Fibroblast of skin of left quadriceps (primary cell): ENCODE data around the gene ARID1B.

Experiments
- DNase-seq, 2 experiments: peaks; one replicate each; pipeline ENCODE4 v3.0.0-alpha.2; 2013; ENCODE audit warnings: low read depth in 2 of 2

The ARID1B gene

GRCh38 chr6:157152556-157152955 lies 375.4 kb downstream of the ARID1B start:
- no peak for DNase-seq

DNA sequence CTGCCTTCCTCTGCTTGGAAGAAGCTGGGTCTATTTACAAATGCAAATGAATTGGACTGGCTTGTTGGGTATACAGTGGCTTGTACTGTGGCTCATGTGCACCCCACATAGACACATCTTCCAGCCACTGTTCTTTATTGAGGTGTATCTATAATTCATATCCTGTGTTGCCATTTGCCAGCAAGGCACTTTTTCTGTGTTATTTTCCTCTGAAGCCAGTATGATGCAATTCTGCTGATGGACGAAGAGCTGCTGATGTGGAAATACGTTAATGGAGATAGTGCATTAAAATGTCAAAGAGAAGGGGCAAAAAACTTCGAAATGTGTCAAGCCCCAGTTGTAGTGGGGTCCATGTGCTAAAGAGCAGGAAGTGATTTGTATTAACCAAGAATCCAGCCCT lies 378.6 kb downstream of the ARID1B start:
- no peak for DNase-seq

DNA sequence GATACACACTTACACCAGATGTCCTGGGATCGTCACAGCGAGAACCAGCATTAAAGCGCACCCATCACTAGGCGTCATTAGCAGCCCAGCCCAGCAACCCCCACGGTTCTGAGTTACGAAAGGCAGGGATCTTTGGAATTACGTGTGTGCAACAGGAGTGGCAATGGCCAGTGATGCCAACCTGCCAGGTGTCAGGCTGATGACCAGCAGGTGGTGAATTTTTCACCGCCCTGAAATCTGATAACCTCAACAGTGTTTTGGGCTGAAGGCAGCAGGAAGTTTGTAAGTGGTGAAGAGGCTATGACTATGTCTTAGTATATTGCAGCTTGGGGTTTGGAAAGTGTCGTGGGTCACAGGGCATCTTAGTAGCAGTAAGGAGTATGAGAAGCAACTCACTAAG lies 380.1 kb downstream of the ARID1B start:
- DNase-seq = no peak

DNA sequence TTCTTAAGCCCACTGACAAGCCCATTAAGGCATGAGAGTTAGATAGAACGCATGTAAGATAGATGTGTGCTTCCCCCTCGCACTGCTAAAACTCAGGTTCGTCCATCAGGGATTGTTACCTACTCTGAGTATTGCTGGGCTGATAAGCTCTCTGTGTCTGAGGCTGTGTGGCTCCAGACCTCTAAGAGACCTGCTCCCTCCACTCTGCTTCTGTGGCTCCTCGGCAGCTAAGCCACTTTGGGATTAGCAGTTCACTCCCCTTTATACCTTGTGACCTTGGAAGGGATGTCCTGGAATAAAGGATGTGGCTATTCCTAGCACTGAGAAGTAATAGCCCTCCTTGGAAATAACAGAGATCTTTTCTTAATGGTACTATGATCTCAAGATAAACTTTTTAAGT lies 381.3 kb downstream of the ARID1B start:
- no peak for DNase-seq

- no peak for DNase-seq
These were observed 381.7 kb downstream of the ARID1B start for GRCh38 chr6:157158897-157159296.

GRCh38 chr6:157159348-157159747 lies 382.2 kb downstream of the ARID1B start:
- no peak for DNase-seq

DNA sequence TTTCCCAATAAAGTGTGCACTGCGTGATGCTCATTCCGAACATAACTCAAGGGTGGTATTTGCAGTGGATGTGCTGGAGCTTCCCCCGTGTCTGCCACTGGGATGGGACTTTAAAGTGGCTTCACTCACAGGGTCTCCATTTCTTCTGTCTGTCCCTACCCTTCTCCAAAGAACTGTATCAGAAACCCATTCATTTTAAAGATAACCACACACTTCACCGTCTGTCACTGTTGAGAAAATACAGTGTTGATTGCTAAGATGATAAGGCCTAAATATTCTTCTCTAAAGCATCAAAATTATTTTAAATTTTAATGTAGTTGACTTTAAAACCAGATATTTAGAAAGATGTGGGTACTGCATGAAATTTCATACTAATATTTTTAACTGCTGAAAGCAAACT lies 384.7 kb downstream of the ARID1B start:
- DNase-seq = no peak

- DNase-seq = no peak
These were observed 385.7 kb downstream of the ARID1B start for GRCh38 chr6:157162766-157163433.

DNA sequence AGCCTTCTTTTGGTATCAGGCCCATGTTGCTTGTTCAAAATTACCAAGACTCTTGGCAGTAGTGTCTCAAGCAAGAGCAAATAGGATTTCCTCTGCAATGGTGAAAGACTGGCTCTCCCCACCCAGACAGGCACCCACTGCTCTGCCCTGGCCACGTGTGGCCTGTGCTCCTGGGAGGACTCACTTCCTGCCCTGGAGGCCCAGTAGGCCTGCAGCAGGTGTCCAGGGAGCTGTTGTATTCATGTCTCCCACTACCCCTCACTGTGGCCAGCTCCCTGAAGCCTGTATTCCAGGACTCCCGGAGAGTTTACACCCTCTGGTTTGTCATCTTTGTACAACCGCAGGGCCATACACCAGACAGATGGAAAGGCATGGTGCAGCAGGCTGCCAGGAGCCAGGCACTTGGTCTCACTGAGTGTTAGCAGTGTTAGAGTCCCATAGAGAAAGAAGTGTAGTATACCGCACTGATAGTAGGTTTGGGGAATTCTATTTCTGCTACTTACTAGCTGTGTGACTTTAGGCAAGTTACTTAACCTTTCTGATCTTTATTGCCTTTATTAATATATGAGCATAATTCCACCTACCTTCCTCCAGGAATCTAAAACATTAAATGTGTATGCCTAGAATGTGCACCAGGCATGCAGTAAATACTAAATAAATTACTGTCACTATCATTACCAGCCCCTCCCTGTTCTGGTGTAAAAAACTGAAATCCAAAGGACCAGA lies 386.4 kb downstream of the ARID1B start:
- DNase-seq = no peak

DNA sequence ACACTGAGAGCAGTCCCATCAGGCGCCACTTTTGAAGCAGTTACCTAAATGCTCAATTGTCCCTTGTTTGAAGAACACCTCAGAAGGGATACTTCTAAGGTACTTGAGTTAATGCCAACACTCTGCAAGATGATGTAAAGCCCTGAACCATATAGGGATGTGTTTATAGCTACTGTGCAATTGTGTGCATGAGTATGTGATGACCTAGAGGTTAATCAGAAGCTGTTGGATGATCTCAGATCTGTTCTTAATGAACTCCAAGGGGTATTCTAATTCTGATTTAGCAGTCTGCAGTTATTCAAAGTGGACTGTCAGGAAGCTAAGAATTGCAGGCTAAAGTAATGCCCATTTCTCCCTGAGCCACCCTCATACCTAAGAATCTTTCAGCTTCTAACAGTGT lies 387.8 kb downstream of the ARID1B start:
- no peak for DNase-seq

DNA sequence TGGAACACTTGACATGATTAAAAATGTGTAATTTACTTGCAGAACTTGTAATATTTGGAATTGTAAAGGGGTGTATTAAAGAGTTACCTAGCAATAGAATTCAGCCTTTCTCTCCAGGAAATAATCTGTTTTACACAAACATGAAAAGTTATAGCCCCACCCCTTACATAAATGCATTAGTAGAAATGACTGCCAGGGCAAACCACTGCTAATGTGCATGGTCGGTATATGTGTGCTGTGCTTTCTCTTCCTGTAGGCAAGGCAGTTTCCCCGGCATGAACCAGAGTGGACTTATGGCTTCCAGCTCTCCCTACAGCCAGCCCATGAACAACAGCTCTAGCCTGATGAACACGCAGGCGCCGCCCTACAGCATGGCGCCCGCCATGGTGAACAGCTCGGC lies 389.6 kb downstream of the ARID1B start:
- DNase-seq = no peak

DNA sequence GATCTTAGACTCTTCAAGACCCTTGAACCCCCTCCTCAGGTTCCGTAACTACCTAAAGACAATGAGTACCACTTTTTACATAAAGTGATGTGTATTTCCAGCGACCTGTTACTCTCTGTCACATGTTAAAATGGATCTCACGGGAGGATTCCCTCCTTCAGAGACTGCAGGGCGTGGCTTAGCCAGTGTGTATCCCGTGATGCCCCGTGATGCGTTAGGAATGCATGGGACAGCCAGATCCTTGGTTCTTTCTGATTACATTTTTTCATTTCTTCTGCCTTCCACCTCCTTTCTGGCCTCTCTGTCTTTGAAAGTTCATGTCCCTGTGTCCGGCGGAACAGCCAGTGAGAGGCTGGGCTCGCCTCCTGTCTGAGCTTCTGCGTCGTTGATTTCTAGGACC lies 390.7 kb downstream of the ARID1B start:
- DNase-seq = no peak

DNA sequence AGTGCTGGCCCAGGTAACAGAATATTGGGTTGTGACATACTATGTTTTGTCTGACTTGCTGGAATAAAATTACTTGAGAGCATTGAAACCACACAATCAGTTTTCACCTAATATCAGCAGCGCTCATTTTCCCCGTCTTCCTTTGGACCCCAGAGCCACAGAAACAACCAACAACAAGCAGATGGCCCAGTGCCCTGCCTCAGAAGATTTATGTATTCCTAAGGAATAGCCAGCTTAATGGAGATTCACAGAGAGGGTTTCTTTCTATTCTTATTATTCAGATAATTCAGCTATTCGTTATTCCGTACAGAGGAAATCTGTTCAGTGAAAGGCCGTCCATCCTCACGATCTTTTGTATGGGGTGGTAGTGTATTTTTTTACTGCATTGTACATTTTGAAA lies 391.3 kb downstream of the ARID1B start:
- no peak for DNase-seq

GRCh38 chr6:157169226-157169625 lies 392.0 kb downstream of the ARID1B start:
- no peak for DNase-seq

DNA sequence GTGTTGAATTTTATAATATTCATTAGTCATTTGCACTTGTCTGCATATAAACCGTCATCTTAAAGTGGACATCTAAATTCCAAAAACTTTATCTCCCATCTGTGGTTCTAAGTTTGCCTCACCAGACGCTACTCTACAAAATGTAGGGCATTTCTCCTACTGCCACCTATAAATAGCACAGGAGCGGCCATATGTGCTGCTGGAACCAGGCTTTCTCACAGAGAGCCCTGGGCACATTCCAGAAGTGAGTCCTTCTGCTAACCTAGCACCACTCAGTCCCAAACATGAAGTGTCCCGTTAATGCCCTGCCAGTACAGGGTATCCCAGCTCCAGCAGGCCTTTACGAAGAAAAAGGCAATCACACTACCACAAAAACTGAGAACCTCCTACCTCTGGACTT lies 392.5 kb downstream of the ARID1B start:
- no peak for DNase-seq

DNA sequence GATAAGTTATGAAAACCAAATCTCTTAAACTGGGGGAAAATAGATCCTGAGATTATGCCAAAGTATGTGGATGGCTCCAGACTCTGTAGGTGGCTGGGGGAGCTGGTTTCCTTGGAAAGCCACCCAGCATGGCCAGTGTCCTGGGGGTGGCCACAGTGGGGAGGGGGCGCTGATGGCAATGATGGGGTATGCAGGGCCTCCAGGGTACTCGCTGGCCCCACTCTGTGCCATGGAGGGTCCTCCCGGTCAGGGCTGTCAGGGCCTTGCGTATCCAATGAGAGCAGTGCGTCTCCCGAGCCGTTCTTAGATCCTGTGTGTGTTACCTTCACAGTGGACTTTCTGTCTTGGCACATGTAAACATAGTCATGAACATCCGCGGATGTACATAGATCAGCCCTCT lies 393.4 kb downstream of the ARID1B start:
- no peak for DNase-seq

DNA sequence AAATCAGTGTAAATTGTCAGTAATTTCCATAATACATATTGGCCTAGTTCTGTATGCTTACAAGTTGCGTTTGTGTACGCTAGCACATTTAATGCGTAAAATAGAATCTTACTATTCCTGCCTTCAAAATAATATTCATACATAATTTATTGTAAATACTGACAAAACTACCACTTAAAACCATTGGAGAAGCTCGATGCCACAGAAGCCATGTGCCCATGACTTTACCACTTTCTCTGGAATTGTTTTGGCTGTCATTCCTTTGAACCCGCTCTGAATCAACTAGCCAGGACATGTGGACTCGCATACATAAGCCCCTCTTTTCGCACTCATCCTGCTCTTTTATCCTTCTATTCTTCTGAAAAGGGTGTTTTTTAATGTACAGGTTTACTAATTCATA lies 394.6 kb downstream of the ARID1B start:
- no peak for DNase-seq

GRCh38 chr6:157172231-157172701 lies 395.1 kb downstream of the ARID1B start:
- no peak for DNase-seq

GRCh38 chr6:157172830-157173536 lies 395.8 kb downstream of the ARID1B start:
- DNase-seq = no peak

DNA sequence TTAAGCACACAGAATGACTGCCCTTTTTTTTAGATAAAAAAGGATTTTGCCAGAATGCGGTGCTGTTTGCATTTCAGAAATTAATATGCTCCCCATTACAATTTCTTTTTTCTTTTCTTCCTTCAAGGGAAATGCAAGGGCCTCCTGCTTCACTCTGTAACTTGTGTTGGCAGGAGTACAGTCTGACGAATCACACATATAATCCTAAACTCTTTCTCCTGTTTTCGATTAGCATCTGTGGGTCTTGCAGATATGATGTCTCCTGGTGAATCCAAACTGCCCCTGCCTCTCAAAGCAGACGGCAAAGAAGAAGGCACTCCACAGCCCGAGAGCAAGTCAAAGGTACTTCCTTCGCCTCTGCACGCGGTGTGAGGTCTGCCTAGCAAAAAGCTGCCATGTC lies 396.6 kb downstream of the ARID1B start:
- peak in 1 of 2 experiments; percentile 28 for DNase-seq

DNA sequence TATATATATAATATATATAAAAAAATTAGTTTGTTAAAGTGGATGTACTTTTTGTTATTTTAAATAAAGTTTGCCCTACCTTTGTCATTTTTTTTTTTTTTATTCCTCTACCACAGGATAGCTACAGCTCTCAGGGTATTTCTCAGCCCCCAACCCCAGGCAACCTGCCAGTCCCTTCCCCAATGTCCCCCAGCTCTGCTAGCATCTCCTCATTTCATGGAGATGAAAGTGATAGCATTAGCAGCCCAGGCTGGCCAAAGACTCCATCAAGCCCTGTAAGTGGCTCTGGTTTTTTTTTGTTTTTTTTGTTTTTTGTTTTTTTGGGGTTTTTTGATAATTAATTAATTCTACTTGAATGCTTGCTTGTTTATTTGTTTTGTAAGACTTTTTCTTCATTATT lies 397.6 kb downstream of the ARID1B start:
- DNase-seq = no peak

- no peak for DNase-seq
These were observed 400.7 kb downstream of the ARID1B start for GRCh38 chr6:157177731-157178336.
